Measurements from ENCODE around the gene SEMA5B.

DNA sequence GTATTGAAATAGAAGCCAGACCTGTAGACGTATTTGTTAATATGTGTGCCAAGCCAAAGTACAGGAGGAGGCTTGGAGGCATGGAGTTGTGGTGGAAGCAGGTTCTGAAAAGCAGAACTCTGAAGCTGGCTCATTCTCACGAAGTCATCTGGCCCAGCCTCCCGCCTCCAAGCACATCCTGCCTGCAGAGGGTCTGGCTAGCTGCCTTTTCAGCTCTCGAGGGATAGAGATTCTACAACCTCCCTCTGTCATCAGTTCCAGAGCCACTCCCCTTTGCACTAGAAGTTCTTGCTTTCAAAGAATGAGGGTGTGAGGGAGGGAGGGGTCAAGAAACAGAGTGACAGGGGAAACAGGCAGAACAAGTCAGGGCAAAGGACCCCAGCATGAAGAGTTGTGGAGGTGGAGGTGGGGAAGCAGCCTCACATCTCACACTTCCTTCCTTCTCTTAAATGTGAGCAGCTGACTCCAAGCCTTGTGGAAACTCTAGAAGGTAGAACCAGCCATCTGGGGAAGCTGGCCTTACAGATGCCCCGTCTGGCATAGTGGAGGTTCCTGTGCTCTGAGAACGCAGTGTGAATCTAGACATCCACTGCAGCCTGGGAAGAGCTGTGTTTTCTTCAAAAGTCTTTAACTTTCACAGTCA, 137.4 kb downstream of the SEMA5B start:
- TF ChIP-seq, protein P1, sequence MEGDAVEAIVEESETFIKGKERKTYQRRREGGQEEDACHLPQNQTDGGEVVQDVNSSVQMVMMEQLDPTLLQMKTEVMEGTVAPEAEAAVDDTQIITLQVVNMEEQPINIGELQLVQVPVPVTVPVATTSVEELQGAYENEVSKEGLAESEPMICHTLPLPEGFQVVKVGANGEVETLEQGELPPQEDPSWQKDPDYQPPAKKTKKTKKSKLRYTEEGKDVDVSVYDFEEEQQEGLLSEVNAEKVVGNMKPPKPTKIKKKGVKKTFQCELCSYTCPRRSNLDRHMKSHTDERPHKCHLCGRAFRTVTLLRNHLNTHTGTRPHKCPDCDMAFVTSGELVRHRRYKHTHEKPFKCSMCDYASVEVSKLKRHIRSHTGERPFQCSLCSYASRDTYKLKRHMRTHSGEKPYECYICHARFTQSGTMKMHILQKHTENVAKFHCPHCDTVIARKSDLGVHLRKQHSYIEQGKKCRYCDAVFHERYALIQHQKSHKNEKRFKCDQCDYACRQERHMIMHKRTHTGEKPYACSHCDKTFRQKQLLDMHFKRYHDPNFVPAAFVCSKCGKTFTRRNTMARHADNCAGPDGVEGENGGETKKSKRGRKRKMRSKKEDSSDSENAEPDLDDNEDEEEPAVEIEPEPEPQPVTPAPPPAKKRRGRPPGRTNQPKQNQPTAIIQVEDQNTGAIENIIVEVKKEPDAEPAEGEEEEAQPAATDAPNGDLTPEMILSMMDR (IDR thresholded peaks at IDR 0.05) = no peak
- TF ChIP-seq, protein P2, sequence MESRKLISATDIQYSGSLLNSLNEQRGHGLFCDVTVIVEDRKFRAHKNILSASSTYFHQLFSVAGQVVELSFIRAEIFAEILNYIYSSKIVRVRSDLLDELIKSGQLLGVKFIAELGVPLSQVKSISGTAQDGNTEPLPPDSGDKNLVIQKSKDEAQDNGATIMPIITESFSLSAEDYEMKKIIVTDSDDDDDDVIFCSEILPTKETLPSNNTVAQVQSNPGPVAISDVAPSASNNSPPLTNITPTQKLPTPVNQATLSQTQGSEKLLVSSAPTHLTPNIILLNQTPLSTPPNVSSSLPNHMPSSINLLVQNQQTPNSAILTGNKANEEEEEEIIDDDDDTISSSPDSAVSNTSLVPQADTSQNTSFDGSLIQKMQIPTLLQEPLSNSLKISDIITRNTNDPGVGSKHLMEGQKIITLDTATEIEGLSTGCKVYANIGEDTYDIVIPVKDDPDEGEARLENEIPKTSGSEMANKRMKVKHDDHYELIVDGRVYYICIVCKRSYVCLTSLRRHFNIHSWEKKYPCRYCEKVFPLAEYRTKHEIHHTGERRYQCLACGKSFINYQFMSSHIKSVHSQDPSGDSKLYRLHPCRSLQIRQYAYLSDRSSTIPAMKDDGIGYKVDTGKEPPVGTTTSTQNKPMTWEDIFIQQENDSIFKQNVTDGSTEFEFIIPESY (IDR thresholded peaks at IDR 0.05; ENCODE audit: borderline replicate concordance, low read depth) = no peak
- TF ChIP-seq RXRA (IDR thresholded peaks at IDR 0.05; ENCODE audit: borderline replicate concordance, low read depth) = no peak
- TF ChIP-seq GABPA (IDR thresholded peaks at IDR 0.05; ENCODE audit: low read depth) = no peak
- no peak for TF ChIP-seq MXI1 (IDR thresholded peaks at IDR 0.05; ENCODE audit: low read depth, low read length)
- no peak for TF ChIP-seq RFX5 (IDR thresholded peaks at IDR 0.05; ENCODE audit: low read length)
